NCI-H446 (cell line): ENCODE results near the gene UGGT1.
"Not testable (repeated sequence)": the region's sequence is repeated elsewhere in the genome, so short reads cannot be mapped to it uniquely, and the experiment has no call there.

Source experiments
- DNase-seq, 2 experiments: peaks; one replicate each; lab custom pipeline; 2025; lab: John Stamatoyannopoulos, UW

Gene UGGT1

DNA sequence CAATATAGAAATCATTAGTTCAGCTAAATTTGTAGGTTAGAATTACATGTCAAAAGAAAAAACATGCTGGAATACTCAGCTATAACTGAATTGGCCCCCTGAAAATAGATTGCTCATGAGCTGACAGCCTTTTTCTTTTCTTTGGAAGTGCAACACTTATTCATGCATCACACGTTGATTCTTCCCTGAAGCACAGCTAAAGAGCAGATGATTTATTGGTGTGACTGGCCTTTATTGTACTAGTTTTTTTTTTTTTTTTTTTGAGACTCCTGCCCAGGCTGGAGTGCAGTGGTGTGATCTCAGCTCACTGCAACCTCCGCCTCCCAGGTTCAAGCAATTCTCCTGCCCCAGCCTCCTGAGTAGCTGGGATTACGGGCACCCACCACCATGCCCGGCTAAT, 83.1 kb downstream of the UGGT1 start:
- DNase-seq: not testable (repeated sequence)

DNA sequence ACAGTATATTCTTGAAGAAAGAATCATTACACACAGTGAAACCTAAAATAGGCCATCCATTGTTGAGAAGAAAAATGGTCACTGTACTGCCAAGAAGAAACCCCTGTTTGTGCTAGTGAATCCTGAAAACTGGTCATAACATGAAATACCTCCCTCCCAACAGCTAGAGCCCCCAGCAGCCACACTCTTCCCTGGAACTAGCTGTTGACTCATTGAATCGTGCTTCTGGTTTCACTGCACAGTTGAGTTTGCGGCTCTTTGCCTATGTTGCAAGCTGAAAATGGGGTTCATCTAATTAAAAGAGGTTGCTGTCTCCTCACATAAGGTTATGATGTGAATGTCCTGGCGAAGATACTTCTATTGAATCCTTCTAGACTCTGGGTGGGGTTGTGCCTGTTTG, 86.3 kb downstream of the UGGT1 start:
- no peak for DNase-seq

DNA sequence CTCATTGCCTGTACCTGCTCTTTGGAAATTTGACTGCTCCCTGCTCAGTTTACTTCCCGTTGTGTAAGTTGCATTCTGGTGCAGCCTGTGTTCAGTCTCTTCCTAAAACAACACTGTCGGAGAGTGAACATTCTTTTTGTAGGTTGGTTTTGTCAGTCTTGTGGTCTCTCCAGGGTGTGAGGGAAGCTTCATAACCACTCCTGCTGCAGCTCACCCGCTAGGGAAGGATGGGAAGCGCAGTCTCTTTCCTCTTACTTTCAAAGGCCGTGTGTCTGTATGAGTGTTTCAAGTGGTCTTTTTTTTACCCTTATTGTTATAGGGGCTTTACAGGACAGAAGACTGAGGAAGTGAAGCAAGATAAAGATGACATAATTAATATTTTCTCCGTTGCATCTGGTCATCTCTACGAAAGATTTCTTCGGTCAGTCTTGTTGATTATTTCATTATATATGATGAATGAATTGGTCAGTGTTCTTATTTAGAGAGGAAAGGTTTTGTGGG, 87.2 kb downstream of the UGGT1 start:
- no peak for DNase-seq

DNA sequence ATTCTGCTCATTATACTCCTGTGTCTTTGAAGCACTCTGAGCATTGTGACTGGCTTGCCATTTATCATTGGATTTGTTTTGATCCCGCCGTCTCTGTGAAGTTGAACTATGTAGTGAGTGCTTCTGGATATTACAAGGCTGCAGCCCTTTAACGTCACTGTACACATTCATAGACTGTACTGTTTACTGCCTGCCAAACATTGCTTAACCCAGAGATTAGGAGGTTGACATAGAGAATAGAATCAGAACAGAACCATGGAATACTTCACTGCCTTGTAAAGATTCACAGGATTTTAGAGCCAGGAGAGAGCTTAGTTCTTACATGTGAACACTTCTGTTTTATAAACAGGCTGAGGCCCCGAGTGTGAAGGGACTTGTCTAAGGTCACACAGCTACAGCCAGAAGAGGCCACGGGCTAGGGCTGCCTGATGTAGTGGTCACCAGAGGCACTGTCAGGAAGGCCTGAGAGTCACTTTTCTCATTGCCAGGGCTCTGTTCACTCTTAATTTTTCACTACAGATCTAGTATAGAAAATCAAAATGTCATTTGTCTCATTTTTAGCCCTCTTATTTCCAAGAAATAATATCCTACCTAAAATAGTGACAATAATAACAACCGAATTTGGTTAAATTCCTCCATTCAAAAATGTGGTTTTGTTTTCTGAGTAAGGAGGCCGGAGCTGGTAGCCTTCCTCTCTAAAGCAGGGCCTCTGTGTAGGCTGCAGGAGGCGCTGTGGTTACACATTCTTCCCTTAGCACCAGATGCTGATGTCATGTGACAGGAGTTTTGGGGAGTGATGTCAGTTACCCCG, 87.9 kb downstream of the UGGT1 start:
- DNase-seq: peak in 1 of 2 experiments; percentile 3

DNA sequence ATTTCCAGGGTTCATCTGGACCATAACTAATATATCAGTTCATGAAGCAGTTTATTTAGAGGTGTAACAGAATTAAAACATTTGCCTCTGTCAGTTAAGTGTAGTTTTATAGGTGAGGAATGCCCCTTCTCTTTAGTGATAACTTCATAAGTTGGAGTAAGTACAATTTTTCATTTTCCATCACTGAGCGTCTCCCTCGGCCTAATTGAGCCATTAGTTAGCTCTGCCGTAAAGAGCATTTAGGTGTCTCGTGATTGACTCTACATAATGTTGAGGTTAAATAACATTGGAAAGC, 88.4 kb downstream of the UGGT1 start:
- DNase-seq: no peak

DNA sequence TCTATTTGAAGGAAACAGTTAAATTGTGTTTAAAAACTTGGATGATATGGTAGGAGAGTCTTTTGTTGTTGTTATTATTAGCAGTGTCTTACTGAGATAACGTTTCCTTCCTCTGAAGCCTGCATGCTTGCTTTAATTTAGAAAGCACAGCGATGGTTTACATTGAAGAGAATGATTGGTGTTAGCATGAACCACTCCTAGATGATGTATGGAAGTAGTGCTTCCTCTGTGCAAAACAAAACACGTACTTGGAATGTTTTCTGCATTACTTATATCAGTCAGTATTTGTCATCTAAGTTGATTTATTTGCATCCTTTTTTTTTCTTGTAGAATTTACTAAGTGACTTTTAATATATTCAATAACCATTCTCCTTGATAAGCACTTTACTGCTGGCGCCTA, 89.0 kb downstream of the UGGT1 start:
- no peak for DNase-seq

DNA sequence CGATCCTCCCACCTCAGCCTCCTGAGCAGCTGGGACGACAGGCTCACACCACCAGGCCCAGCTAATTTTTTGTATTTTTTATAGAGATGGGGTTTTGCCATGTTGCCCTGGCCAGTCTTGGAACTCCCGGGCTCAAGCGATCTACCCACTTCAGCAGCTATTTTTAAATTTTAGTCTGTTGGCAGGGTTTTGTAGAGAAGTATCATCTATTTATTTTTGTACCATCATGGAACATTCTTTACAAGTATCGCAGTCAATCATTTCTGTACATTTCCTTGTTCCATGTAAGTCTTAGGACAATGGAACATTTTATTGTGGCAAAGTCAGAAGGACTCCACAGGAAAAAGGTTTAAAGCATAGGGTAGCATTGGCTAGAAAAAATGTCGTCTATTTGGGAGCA, 94.6 kb downstream of the UGGT1 start:
- DNase-seq: no peak

DNA sequence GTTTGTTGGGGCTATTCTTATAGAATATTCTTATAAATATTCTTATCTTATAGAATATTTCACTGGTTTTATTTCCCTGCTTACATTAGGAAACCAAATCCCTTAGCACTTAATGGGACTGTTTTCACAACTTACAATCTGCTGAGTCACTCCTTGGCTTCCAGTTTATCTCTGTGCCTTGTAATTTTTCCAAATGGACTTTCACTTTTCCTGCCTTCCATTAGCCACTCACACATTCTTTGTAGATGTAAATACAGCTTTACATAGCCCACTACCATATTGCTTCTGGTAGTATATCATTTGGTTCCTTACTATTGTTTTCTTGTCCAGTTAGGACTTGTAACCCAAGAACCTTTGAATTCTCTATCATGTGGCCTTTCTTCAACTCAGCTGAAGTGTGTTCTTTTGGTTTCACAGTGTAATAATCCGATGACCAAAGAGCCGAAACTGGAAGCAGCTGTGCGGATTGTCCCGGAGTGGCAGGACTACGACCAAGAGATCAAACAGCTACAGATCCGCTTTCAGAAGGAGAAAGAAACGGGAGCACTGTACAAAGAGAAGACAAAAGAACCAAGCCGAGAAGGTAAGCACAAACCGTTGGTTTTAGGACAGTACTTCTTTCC, 96.1 kb downstream of the UGGT1 start:
- no peak for DNase-seq

DNA sequence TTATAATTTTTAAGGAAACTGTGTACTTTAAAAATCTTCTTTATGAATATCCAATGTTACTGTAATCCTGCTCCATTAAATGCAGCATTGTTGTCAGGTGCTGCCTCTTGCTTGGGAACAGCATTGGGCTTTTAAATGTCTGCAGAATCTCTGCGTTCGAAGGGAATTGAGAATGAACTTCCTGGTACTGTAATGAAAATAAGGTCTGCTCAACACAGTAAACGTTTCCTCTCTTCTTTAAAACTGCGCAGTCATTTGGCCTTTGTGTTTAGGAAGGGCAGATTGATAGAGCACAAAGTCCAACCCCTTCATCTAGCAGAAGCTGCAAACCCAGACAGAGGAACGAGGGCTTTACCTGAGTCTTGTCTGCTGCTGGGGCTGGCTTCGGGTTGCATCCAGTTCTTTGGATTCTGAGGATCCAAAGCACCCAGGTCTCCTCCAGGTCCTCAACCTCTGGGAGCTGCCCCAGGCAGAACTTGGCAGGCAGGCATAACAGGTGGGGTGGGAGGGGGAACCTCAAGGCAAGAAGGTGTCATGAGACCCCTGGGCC, 104.5 kb downstream of the UGGT1 start:
- DNase-seq: no peak

DNA sequence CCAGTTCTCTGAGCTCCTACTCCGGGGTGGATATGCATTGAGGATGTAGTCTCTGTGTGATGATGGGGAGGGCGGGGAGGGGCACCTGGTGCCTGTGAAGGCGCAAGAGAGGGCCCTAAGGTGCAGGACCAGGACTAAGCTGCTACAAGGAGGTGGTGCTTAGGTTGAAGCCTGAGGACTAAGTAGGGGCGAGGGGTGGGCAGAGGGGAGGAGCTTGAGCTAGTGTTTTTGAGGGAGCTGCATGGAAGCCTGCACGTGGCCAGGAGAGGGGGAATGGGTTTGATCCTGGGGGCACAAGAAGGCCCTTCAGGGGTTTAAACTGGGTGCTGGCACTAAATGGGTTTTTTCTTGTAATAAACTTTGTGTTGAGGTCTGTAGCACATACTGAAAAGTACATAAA, 105.0 kb downstream of the UGGT1 start:
- no peak for DNase-seq

DNA sequence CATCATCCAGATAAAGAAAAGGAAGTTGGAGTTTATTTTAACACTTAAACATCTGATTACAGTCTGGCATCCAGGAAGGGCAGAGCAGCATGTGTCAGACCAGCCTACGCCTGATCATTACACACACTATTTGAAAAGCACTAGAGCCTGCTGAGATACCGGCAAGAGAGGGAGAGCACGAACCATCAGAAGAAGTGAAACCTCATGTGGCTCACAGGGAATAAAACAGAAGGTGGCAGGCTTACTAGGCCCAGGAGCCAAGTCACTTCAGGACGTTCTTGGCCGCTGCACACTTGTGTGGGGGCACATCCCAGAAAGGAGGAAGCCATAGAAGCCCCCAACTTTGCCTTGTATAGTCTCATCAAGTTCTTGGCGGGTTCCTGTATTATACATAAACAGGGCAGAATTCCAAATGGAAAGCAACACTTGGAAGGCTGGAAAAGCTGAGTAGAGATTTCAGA, 105.5 kb downstream of the UGGT1 start:
- DNase-seq: peak in 1 of 2 experiments; percentile 5

DNA sequence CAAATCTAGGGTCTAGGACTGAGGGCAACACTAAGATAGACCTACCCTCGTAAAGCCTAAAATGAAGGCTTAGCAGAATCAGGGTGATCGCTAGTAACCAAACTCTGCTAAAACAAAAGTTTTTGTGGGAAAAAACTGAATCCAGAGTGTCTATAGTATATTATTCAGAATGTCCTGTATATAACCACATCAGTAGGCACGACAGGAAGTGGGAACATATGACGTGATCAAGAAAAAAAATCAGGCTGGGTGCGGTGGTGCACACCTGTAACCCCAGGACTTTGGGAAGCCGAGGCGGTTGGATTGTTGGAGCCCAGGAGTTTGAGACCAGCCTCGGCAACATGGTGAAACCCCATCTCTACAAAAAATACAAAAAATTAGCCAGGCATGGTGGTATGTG, 106.1 kb downstream of the UGGT1 start:
- no peak for DNase-seq

DNA sequence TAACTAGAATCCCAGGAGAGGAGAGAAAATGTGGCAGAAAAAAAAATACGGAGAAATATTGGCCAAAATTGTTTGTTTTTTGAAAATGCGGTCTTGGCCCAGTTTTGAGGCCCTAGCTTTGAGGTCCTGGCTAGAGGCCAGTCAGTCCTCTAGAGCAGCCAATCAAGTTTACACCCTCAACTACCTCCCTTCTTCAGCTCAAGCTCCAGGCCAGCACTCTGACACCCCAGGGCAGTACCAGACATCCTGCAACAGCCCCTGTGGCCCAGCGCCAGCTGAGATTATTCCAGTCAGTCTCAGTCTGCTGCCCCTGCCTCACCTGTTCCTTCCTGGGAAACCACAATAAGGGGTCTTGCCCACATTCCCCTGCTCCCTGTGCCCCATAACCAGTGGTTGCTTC, 107.7 kb downstream of the UGGT1 start:
- DNase-seq: peak in 1 of 2 experiments; percentile 49

DNA sequence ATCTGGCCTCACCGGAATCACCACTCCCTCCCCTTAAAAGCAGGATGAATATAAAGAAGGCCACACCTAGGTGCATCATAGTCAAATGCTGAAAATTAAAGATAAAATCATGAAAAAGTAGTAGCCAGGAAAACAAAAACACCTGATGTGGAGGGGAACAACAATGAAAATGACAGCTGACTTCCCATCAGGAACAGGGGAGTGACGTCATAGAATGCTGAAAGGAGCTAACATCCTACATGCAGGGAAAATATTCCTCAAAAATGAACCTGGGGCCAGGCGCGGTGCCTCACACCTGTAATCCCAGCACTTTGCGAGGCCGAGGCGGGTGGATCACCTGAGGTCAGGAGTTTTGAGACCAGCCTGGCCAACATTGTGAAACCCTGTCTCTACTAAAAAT, 108.1 kb downstream of the UGGT1 start:
- DNase-seq: no peak

DNA sequence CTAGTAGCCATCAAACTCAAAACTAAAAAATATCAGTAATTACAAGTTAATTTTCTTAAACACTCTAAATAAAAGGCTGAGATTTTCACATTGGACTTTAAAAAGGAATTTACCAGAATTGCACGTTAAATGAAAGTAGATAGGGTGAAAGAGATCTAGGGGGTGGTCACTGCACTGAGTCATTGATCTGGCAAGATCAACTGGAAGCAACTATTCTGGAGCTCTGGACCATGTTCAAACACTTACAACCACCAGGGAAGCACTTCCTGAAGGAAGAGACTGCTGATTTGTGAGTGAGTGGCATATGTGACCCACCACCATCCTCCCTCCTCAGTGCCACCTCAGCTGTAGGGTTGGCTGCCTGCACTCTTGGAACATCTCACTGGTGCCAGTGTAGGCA, 111.8 kb downstream of the UGGT1 start:
- DNase-seq: peak in 1 of 2 experiments; percentile 35

DNA sequence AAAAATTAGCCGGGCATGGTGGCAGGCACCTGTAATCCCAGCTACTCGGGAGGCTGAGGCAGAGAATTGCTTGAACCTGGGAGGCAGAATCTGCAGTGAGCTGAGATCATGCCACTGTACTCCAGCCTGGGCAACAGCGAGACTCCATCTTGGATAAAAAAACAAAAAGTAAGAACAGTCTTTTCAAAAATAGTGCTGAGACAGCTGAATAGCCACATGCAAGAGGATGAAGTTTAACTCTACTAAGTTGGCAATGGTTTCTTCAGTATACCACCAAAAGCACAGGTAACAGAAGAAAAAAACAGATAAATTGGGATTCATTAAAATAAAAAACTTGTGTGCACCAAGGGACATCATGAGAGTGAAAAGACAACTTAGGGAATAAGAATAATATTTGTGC, 115.2 kb downstream of the UGGT1 start:
- DNase-seq: no peak

DNA sequence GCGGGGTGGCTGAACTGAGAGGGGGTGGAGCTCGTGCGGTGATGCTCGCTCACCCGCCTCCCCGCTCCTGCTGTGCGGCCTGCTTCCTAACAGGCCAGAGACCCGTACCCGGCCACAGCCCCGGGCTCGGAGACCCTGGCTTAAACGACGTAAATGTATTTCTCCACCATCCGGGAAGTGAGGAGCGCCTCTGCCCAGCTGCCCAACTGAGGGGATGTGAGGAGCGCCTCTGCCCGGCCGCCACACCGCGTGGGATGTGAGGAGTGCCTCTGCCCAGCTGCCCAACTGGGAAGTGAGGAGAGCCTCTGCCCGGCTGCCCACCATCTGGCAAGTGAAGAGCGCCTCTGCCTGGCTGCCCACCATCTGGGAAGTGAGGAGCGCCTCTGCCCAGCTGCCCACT, 117.0 kb downstream of the UGGT1 start:
- DNase-seq: no peak

DNA sequence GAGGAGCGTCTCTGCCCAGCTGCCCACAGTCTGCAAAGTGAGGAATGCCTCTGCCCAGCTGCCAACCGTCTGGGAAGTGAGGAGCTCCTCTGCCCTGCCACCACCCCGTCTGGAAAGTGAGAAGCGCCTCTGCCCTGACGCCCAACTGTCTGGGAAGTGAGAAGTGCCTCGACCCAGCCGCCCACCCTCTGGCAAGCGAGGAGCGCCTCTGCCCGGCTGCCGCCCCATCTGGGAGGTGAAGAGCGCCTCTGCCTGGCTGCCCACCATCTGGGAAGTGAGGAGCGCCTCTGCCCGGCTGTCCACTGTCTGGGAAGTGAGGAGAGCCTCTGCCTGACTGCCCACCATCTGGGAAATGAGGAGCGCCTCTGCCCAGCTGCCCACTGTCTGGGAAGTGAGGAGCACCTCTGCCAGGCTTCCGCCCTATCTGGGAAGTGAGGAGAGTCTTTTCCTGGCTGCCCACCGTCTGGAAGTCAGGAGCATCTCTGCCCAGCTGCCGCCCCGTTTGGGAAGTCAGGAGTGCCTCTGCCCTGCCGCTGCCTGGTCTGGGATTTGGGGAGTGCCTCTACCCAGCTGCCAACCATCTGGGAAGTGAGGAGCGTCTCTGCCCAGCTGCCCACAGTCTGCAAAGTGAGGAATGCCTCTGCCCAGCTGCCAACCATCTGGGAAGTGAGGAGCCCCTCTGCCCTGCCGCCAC, 117.8 kb downstream of the UGGT1 start:
- not testable (repeated sequence) for DNase-seq

DNA sequence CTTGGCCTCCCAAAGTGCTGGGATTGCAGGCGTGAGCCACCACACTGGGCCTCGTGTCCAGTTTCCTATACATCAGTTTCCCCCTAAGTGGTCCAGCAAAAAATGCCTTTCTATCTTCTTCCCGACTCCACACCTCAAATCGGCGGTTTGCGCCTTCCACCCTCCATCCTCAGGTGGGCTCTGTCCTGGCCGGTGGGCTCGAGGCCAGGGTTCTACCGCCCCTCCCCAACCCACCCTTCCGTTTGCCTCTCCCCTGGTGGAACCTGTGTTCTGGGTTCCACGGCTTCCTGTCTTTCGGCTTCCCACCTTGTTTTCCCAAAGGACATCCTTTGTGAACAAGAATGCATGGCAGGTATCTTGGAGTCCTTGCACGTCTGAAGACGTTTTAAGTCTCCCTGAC, 123.3 kb downstream of the UGGT1 start:
- no peak for DNase-seq

DNA sequence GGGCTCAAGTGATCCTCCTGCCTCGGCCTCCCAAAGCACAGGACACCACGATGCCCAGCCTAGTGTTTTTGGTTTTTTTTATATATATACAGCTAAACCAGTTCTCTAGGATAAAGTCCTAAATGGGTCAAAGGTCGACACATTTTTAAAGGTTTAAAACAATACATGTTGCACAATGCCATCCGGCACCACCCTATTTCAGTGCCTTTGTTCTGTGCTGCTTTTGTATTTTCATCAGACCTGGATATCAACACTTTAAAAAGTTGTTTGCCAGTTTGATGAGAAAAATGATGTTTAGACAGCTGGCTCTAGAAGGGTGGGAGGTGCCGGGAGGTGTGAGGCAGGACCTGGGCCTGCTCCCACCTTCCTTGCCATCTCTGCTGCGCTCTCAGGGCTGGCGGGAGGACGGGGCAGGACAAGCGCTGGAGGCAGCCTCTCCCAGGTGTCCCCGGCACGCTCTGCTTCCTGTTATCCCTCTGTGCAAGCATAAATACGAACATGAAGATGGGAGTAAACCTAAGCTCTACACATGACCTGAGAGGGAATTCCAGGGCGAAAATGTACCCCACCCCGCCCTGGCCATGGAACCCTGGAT, 124.0 kb downstream of the UGGT1 start:
- no peak for DNase-seq

DNA sequence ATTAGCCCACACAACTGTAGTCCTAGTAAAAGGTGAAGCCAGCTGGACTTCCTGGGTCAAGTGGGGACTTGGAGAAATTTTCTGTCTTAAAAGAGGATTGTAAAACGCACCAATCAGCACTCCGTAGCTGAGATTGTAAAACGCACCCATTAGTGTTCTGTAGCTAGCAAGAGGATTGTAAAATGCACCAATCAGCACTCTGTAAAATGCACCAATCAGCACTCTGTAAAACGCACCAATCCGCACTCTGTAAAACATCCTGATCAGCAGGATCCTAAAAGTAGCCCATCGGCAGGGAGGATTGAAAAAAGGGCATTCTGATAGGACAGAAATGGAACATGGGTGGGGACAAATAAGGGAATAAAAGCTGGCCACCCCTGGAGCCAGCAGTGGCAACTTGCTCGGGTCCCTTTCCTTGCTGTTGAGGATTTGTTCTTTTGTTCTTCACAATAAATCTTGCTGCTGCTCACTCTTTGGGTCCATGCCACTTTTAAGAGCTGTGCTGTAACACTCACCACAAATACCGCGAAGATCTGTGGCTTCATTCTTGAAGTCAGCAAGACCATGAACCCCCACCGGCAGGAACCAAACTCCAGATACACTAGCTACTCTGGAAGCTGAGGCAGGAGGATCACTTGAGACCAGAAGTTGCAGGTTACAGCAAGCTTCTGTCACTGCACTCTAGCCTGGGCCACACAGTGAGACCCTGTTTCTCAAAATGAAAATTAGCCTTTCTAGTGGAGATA, 125.1 kb downstream of the UGGT1 start:
- no peak for DNase-seq

DNA sequence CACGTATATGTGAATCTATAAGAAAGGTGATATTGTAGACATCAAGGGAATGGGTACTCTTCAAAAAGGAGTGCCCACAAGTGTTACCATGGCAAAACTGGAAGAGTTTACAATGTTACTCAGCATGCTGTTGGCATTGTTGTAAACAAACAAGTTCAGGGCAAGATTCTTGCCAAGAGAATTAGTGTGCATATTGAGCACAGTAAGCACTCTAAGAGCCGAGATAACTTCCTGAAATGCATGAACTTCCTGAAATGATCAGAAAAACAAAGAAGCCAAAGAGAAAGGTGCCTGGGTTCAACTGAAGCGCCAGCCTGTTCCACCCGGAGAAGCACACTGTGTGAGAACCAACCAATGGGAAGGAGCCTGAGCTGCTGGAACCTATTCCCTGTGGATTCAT, 126.7 kb downstream of the UGGT1 start:
- no peak for DNase-seq
